ENCODE data around the gene PLS3. TPM values are rescaled to one million over a fixed set of nuclear protein-coding genes. Genes with fewer than 3 reads are reported as not detected.

Gene PLS3
- total and polyA plus RNA-seq, 3 donors from 2014 or later = 26.6 to 49.2 (median 35.4) TPM

DNA sequence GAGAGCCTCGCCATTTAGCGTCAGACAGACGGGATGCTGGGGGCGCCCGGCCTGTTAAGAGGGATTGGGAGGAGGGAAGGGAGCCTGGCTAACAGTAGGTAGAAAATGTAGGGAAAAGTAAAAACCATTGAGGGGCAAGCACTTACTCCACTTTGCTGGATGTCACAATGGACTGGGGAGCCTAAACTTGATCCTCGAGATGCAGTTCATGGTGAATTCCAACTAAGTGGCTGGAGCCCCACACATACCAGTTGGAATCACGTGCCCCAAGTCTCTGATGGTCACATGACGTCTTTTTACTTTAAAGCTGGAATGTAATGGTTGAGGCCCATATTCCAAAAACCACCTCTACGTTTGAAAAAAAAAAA is 1.5 kb downstream of the PLS3 start:
- H3K9me3 ChIP-seq = no peaks in the 10 kb centered on the region
- intact Hi-C loops (cut with DNase I; ENCODE audit: low total_unique reads) = no loop called here
- no peak for DNase-seq
- H3K4me1 ChIP-seq = no peaks in the 10 kb centered on the region
- H3K36me3 ChIP-seq (ENCODE audit: low read depth, missing control alignments) = no peaks in the 10 kb centered on the region
- H3K27me3 ChIP-seq = no peaks in the 10 kb centered on the region
- H3K4me3 ChIP-seq = peak overlapping the region; percentile 64 to 73
- TF ChIP-seq, protein P1, sequence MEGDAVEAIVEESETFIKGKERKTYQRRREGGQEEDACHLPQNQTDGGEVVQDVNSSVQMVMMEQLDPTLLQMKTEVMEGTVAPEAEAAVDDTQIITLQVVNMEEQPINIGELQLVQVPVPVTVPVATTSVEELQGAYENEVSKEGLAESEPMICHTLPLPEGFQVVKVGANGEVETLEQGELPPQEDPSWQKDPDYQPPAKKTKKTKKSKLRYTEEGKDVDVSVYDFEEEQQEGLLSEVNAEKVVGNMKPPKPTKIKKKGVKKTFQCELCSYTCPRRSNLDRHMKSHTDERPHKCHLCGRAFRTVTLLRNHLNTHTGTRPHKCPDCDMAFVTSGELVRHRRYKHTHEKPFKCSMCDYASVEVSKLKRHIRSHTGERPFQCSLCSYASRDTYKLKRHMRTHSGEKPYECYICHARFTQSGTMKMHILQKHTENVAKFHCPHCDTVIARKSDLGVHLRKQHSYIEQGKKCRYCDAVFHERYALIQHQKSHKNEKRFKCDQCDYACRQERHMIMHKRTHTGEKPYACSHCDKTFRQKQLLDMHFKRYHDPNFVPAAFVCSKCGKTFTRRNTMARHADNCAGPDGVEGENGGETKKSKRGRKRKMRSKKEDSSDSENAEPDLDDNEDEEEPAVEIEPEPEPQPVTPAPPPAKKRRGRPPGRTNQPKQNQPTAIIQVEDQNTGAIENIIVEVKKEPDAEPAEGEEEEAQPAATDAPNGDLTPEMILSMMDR (IDR thresholded peaks at IDR 0.05) = no peak
- TF ChIP-seq POLR2A (IDR thresholded peaks at IDR 0.05) = no peak
- WGBS, 2 donors = 7 to 11% methylated on average over 8 to 9 of the region's 9 CpGs
- peak overlapping the region; percentile 80 to 84 for H3K27ac ChIP-seq

DNA sequence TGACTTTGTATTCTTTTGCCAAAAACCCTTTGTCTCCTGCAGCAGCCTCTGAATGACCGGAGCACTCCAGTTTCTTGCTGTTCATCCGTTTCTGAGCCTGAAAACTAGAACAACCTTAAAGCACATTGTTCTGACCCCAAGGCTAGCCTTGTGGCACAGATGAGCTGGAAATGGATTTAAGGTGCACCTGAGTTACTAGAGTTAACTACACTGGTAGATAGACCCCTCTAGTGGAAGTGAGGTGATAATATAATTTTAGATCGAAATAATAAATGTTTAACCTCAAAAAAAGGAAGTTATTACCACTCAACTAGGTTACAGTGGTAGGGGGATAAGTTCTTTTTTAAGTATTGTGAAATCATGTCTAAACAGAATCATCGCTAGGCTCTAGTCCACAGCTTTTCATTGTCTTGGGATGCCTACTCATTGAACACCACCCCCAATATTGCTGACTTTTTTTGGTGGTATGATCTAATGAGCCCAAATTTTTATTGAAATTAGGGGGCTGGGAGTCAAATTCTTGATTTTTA is 2.7 kb downstream of the PLS3 start:
- no peaks in the 10 kb centered on the region for H3K4me1 ChIP-seq
- no peaks in the 10 kb centered on the region for H3K9me3 ChIP-seq
- H3K4me3 ChIP-seq = no peak overlapping the region
- no peak for TF ChIP-seq POLR2A (IDR thresholded peaks at IDR 0.05)
- TF ChIP-seq, protein P1 (IDR thresholded peaks at IDR 0.05) = no peak
- no peak for DNase-seq
- H3K36me3 ChIP-seq (ENCODE audit: low read depth, missing control alignments) = no peaks in the 10 kb centered on the region
- peak overlapping the region in 1 of 2 donors; percentile 84 for H3K27ac ChIP-seq
- intact Hi-C loops (cut with DNase I; ENCODE audit: low total_unique reads) = no loop called here
- 26 to 42% methylated on average over 4 of the region's 4 CpGs for WGBS, 2 donors
- H3K27me3 ChIP-seq = no peaks in the 10 kb centered on the region

DNA sequence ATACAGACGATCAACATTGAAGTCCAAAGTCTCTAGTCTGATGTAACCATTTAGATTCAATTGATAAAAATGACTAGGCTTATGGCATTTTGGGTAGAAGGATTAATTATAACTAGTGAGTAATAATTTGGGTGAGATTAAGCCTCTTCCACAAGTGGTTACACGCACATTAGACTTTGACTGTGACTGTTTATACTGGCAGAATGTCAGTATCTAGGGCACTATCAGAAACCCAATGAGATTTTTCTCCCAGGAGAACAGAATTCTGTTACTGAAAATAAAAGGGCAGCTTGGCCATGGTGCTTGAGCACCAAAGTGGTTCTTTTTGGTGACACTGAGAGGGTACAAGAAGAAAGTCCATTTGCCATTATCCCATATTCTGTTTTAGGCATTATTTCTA is 3.3 kb downstream of the PLS3 start:
- H3K27ac ChIP-seq = peak overlapping the region in 1 of 2 donors; percentile 84
- WGBS, 2 donors = 35 to 51% methylated on average over 2 of the region's 2 CpGs
- no peaks in the 10 kb centered on the region for H3K4me1 ChIP-seq
- TF ChIP-seq POLR2A (IDR thresholded peaks at IDR 0.05) = no peak
- TF ChIP-seq, protein P1 (IDR thresholded peaks at IDR 0.05) = no peak
- no peaks in the 10 kb centered on the region for H3K36me3 ChIP-seq (ENCODE audit: low read depth, missing control alignments)
- H3K27me3 ChIP-seq = no peaks in the 10 kb centered on the region
- H3K4me3 ChIP-seq = no peak overlapping the region
- DNase-seq = no peak
- intact Hi-C loops (cut with DNase I; ENCODE audit: low total_unique reads) = no loop called here
- no peaks in the 10 kb centered on the region for H3K9me3 ChIP-seq

DNA sequence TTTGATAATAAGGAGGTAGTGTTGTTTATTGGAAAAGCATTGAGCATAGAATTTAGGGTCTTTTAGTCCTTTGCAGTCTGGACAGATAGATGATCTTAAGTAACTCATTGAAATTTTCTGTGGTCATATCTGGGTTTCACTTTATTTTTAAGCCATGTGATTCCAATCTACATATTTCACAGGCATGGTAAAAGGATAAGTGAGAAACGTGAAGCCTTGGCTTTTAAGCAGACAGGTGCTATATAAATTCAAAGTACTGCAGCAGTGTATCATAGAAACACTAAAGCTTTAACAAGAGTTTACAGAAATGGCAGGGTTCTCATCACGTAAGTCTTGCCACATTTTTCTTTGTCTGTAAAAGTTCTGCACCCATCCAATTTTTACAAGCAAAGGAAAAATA is 4.9 kb downstream of the PLS3 start:
- H3K4me1 ChIP-seq = no peaks in the 10 kb centered on the region
- no peaks in the 10 kb centered on the region for H3K27me3 ChIP-seq
- DNase-seq = no peak
- H3K4me3 ChIP-seq = no peak overlapping the region
- intact Hi-C loops (cut with DNase I; ENCODE audit: low total_unique reads) = no loop called here
- 42 to 46% methylated on average over 2 of the region's 2 CpGs for WGBS, 2 donors
- H3K36me3 ChIP-seq (ENCODE audit: low read depth, missing control alignments) = no peaks in the 10 kb centered on the region
- no peak overlapping the region for H3K27ac ChIP-seq
- TF ChIP-seq, protein P1 (IDR thresholded peaks at IDR 0.05) = no peak
- no peak for TF ChIP-seq POLR2A (IDR thresholded peaks at IDR 0.05)
- H3K9me3 ChIP-seq = no peaks in the 10 kb centered on the region

DNA sequence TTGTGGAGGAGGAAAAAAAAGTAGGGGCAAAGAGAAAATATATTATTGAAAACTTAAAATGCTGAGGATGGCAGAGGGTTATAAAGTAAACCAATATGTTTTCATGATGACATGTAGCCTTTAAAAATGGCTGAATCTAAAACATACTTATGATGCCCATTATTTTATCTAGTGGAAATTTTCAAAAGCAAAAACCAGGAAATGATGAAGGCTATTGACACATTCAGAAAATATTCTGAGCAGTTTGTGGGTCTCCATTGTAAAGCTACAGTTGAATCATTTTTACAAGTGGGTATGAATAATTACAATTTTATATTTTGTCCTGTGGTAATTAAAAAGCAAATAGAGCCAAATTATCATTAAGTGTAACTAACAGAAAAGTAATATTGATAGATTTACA is 10.7 kb downstream of the PLS3 start:
- intact Hi-C loops (cut with DNase I; ENCODE audit: low total_unique reads) = no loop called here
- H3K4me1 ChIP-seq = no peaks in the 10 kb centered on the region
- TF ChIP-seq POLR2A (IDR thresholded peaks at IDR 0.05) = no peak
- TF ChIP-seq, protein P1 (IDR thresholded peaks at IDR 0.05) = no peak
- DNase-seq = no peak
- H3K36me3 ChIP-seq (ENCODE audit: low read depth, missing control alignments) = no peaks in the 10 kb centered on the region
- H3K4me3 ChIP-seq = no peak overlapping the region
- no peaks in the 10 kb centered on the region for H3K9me3 ChIP-seq
- no peaks in the 10 kb centered on the region for H3K27me3 ChIP-seq
- H3K27ac ChIP-seq = no peak overlapping the region
